Fibroblast of mammary gland (primary cell): ENCODE results near the gene KCNJ14.

Experiments
- DNase-seq: peaks from one replicate; pipeline ENCODE4 v3.0.0-alpha.2; 2010; ENCODE audit warnings: low read depth
- H3K4me3 ChIP-seq: 2 replicates; pipeline ENCODE4 v1.5.1; 2011; ENCODE audit warnings: low read depth, mild to moderate bottlenecking, low read length, moderate library complexity; ENCODE audit not compliant: control insufficient read depth
- CTCF ChIP-seq: conservative IDR thresholded peaks from 2 replicates; pipeline ENCODE4 v1.5.1; 2011; ENCODE audit warnings: low read depth, low read length, inconsistent platforms; ENCODE audit not compliant: control insufficient read depth, insufficient read depth

KCNJ14 gene

DNA sequence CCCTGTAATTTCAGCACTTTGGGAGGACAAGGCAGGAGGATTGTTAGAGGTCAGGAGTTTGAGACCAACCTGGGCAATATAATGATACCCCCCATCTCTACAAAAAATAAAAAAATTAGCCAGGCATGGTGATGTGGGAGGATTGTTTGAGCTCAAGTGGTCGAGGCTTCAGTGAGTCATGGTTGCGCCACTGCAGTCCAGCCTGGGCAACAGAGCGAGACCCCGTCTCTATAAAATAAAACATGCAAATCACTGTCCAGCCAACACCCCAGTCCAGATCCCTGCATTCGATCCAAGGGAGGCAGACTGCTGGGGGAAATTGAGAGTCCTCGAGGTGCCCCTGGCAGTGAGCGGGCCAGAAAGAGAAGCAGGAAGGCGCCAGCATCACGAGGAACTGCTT is 20.8 kb downstream of the KCNJ14 start:
- no peak for TF ChIP-seq CTCF
- no peak overlapping the region for H3K4me3 ChIP-seq
- DNase-seq = no peak

DNA sequence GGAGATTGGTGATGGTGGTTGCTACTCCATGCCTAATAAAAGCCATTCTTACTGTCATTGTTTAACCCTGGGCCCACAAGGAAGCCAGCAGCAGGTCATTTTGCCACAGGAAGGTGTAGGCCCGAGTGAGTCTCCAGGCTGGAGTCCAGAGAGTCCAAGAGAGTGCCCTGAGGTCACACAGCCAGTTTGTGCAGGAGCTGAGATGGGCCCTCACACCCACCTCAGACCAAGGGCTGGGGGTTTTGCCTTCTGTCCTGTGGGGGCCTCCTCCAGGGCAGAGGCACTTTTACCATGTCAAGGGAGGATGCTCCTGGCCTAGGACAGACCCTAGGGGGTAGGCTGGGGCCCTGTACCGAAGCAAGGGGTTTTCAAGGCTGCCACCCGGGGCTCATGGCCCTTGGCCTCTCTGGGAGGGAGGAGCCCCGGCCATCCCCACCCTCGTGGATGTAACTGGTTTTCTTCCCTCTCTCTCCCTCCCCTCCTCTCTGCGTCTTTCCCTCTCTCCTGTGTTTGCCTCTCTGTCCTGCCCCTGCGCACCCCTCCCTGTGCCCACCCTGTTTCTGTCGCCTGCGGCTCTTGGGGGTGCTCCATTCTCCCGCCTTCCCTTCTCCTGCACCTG is 21.8 kb downstream of the KCNJ14 start:
- no peak for TF ChIP-seq CTCF
- no peak for DNase-seq
- H3K4me3 ChIP-seq = no peak overlapping the region

- no peak for TF ChIP-seq CTCF
- H3K4me3 ChIP-seq = no peak overlapping the region
- DNase-seq = no peak
Observed at GRCh38 chr19:48477698-48478338, 22.4 kb downstream of the KCNJ14 start.

DNA sequence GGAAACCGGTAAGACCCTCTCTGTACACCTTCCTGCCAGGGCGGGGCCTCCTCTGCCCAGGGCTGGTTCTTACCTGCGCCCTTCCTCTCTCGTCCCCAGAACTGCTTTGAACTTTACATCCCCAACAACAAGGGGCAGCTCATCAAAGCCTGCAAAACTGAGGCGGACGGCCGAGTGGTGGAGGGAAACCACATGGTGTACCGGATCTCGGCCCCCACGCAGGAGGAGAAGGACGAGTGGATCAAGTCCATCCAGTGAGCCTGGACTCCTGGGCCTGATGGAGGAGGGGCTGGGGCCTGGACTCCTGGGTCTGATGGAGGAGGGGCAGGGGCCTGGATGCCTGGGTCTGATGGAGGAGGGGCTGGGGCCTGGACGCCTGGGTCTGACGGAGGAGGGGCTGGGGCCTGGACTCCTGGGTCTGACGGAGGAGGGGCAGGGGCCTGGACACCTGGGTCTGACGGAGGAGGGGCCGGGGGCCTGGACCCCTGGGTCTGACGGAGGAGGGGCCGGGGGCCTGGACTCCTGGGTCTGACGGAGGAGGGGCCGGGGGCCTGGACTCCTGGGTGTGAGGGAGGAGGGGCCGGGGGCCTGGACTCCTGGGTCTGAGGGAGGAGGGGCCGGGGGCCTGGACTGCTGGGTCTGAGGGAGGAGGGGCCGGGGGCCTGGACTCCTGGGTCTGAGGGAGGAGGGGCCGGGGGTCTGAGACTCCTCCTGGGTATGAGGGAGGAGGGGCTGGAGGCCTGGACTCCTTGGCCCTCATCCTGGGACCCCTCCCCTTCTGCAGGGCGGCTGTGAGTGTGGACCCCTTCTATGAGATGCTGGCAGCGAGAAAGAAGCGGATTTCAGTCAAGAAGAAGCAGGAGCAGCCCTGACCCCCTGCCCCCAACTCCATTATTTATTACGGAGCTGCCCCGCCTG is 23.2 kb downstream of the KCNJ14 start:
- no peak for TF ChIP-seq CTCF
- no peak overlapping the region for H3K4me3 ChIP-seq
- no peak for DNase-seq

DNA sequence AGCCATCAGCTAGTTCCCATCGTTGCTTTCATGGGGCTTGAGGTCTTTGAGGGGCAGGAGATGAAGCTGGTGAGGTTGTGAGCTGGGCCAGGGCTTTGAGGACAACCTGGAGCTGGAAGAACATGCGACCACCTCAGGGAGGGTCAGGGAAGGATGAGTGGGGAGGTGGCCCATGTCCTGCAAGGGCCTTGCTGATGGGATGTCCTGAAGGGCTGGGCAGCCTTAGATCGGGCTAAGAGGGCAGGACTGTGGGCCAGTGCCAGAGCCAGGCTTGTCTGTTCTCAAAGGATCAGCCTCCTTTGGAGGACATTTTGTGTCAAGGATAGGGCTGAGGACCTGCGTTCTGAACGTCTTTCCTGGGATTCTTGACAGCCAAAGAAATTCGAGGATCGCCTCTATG is 24.3 kb downstream of the KCNJ14 start:
- TF ChIP-seq CTCF = no peak
- no peak for DNase-seq
- no peak overlapping the region for H3K4me3 ChIP-seq

DNA sequence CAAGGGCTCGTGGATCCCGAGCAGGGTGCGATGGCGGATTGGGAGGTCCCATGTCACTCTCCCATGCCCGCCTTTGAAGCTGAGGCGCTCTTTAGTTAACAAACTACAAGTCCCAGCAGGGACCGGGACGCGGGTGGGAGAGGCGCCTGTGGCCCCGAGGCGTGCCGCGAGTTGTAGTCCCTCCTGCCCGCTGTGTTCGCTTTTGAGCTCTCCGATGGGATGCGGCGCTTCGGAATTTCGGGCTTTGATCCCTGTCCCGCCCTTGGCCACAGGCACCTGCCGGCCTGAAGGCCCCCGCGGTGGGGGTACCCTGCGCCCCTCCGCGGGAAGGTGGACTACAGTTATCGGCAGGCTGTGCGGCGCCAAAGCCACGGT is 24.8 kb downstream of the KCNJ14 start:
- TF ChIP-seq CTCF = no peak
- DNase-seq = peak; percentile 28
- H3K4me3 ChIP-seq = peak overlapping the region; percentile 38
